Skin epidermis (tissue), 12 donors: ENCODE data around the gene GMEB2.
"Not testable (repeated sequence)": the region's sequence is repeated elsewhere in the genome, so short reads cannot be mapped to it uniquely, and the experiment has no call there.

Experiments
- H3K27ac ChIP-seq, 21 experiments: fragments of 200-600 bp; sonication (generic) in 11 of 21; one replicate each; pipeline ENCODE4 v1.5.0; 2020; ENCODE audit warnings: mild to moderate bottlenecking in 3 of 21, inconsistent platforms in 2 of 21, moderate library complexity in 2 of 21
- H3K4me3 ChIP-seq, 7 experiments: fragments of 200-600 bp; sonication (generic) in 2 of 7; one replicate each; pipeline ENCODE4 v1.5.0; 2020; ENCODE audit warnings: inconsistent platforms in 2 of 7, mild to moderate bottlenecking in 2 of 7, moderate library complexity in 1 of 7

GMEB2 gene

DNA sequence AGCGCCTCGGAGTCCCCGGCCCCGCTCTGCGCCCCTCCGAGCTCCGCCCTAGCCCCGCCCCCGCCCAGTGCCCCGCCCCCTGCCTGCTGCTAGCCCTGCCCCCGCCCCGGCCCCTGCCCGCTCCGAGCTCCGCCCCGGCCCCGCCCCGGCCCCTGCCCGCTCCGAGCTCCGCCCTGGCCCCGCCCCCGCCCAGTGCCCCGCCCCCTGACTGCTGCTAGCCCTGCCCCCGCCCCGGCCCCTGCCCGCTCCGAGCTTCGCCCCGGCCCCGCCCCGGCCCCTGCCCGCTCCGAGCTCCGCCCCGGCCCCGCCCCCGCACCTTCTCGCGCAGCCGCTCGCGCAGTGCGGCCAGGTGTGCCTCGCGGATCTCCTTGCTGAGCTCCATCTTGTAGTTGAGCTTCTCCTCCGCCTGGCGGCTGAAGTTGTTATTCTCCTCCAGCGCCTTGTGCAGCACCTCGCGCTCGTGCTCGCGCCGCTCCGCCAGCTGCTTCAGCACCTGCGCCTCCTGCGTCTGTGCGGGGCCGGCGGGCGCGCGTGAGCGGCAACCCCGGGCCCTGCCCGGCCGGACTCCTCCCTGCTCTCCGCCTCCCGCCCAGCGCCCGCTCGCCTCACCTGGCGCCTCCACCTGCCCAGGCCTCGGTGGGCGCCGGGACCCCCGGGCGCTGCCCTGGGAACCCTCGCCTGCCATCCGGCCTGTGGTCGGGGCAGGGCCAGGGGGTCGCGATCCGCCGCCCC is 15.1 kb upstream of the GMEB2 start:
- Histone ChIP-seq H3K27ac (peak overlapping the region in 20 of 21 experiments; percentile 56 to 99 (median 84)), H3K4me3 (peak overlapping the region; percentile 41 to 66 (median 52))

DNA sequence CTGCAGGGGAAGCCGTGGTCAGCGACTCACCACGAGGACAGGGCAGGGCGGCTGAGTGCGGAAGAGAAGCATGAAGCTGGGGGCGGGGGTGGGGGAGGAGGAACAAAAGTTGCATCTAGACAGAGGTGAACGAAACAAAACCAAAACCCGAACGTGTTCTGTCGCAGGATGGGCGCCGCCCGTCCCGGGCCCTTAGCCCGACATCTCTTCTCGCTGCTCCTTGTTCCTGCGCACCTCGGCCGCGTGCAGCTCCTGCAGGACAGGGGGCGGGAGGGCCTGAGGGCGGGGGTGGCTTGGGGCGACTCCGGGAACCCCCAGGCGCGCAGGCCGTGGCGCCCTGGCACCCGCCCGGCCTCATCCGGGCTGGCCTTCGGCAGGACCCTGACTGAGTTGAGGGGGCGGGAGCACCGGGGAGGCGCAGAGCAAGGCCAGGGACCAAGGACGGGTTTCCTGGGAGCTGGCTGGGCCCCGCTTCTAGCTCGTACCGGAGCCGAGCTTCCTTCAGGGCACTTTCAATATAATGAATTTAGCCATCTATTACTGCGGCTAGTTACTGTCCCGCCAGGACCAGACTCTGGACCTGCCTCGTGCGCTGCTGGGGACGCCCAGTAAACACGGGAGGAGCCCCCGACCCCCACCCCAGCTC is 14.4 kb upstream of the GMEB2 start:
- peak overlapping the region in 20 of 21 experiments; percentile 56 to 99 (median 84) for H3K27ac ChIP-seq
- H3K4me3 ChIP-seq: peak overlapping the region; percentile 32 to 66 (median 51)

DNA sequence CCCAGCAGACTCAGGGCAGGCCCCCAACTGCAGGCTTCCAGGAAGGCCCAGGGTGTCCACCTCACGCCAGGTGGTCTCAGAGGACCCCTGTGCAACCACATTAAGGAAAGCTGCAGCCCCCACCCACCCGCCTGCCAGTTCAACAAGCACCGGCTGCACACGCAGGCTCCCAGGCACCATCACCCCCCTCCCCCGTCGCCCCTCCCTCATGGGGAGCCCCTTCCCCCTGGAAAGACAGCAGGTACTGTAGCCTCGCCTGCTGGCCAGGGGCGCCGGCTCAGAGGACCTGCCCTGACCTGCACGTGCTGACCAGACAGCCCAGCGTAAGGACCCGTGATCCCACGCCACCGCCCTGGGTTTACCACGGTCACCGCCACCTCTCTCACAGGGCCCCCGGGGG is 13.8 kb upstream of the GMEB2 start:
- peak overlapping the region in 20 of 21 experiments; percentile 14 to 99 (median 70) for H3K27ac ChIP-seq

DNA sequence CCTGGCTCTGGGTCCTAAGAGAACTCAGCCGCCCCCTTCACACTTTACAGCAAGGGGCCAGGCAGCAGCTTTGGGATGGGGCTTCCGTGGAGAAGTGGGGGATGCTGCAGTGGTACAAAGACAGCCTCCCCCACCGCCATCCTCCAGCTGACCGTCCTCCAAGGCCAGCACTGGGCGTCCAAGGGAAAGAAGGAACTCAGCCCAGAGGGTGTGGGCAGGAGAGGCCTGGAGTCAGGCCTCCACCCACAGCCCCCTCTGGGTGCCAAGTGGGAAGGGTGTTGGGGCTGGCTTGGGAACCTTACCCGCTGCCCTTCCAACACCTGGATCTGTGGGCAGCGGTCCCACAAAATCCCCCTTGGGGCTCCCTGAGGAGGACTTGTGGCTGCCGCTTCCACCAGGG is 13.2 kb upstream of the GMEB2 start:
- peak overlapping the region; percentile 1 to 66 (median 34) for H3K4me3 ChIP-seq

More for the DNA sequence above, 13.8 kb upstream of the GMEB2 start:
- H3K4me3 ChIP-seq: peak overlapping the region in 6 of 7 experiments; percentile 1 to 66 (median 42)

DNA sequence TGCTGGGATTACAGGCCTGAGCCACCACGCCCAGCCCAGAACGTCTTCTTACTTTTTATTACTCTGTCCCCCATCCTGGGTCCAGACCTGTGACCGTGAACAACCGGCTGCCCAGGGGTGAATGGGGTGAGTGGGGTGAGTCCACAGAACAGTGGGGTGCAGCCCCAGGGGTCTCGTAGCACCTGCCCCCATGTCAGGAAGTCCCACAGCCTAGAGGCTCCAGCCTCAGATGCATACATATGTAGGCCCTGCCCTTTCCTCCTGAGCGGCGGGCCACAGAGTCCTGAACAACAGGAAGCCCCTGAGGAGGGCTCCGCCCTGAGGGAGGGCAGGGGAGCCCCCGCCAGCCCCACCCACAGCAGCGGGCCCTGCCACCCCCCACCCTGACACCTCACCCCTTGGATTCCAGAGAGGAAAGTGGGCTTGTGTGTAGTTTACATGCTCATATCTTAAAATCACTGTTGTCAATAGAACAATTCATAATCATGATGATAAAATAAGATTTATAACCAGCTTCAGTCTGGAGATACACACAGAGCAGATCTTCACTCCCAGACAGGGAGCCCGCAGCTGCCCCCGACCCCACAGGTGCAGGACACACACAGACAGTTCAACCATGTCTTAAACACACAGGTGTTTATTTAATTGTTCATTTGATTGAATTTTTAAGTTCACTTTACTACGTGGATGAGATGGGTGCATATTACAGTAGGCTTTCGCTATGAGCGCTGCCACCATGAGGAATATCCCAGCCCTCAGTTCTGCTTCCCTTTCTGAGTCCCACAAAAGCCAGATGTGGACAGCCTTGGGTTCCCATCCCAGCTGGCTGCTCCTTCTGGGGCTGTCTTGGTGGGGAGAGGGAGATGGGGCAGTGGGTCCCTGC is 12.4 kb upstream of the GMEB2 start:
- H3K27ac ChIP-seq: peak overlapping the region in 20 of 21 experiments; percentile 9 to 99 (median 70)

More for the DNA sequence above, 13.2 kb upstream of the GMEB2 start:
- H3K27ac ChIP-seq: peak overlapping the region in 20 of 21 experiments; percentile 29 to 99 (median 70)

DNA sequence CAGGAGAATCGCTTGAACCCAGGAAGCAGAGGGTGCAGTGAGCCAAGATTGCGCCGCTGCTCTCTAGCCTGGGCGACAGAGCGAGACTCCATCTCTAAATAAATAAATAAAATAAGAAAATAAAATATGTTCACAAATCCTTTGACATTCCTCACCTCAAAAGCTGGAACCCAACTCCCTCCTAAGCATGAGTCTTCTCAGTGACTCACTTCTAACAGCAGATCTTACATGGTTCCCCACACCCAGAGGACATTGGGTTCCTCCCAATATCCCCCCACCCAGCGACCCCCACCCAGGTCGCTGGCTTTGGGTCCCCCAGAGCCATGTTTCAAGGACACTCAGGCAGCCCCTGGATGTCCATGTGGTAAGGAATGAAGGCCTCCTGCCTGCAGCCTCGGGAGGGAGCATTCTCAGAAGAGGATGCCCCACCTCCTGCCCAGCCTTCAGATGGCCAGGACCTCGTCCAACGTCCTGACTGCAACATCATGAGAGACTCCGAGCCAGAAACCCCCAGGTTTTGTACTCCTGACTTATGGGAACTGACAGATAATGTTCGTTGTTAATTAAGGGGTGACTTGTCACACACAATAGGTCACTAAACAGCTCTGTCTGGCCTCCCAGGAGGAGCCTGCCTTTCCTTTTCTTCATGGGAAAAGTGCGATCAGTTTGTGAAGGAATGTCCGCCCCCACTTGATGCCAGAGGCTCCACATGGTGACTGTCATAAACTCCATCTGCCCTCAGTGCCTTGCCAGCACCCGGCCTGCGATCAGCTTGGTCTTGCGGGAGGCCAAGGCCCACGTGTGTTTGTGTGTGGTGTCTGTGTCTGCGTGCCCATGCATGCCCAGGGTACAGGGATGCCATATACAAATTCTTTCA is 10.1 kb upstream of the GMEB2 start:
- H3K27ac ChIP-seq: peak overlapping the region in 12 of 21 experiments; percentile 19 to 93 (median 48)

More for the DNA sequence above, 12.4 kb upstream of the GMEB2 start:
- peak overlapping the region in 6 of 7 experiments; percentile 1 to 66 (median 42) for H3K4me3 ChIP-seq

DNA sequence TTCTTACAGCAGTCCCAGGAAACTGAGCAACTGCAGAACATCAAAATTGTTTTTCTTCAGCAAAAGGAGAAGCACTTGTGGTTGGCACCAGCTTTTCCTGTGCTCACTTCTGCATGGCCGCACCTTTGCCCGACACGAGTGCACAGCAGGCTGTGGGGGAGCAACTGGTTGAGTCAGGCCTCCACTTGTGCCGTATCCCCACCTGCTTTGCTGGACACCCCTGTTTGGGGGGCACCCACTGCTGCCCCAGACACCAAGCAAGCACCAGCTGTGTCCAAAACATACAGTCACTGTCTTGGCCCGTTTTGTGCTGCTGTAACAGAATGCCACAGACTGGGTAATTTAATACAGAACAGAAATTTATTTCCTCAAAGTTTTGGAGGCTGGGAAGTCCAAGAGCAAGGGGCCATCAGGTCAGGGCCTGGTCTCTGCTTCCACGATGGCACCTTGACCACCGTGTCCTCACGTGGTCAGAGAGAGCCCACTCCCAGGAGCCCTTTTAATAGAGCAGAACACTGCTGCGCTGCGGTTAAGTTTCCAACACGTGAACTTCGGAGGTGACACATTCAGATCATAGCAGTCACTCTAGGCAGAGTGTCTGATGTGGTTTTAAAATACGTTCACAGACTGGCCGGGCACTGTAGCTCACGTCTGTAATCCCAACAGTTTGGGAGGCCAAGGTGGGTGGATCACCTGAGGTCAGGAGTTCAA is 8.7 kb upstream of the GMEB2 start:
- peak overlapping the region in 14 of 21 experiments; percentile 23 to 93 (median 74) for H3K27ac ChIP-seq

More for the DNA sequence above, 10.1 kb upstream of the GMEB2 start:
- no peak overlapping the region for H3K4me3 ChIP-seq

DNA sequence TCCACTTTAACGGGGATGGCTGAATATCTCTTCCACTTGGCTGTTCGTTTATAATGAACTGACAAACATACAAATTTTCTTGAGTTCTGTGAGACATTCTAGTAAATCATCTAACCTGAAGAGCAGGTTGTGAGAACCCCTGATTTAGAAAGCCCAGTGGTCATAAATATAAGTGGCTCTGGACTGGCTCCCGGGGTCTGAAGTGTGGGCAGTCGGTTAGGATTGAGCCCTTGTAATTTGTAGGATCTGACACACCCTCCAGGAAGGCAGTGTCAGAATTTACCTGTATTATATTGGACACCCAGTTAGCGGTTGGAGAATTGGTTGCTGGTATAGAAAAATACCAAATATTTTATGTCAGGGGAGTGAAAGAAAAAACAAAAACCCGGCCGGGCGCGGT is 6.8 kb upstream of the GMEB2 start:
- H3K4me3 ChIP-seq: no peak overlapping the region
- peak overlapping the region in 8 of 21 experiments; percentile 3 to 72 (median 31) for H3K27ac ChIP-seq

More for the DNA sequence above, 8.7 kb upstream of the GMEB2 start:
- no peak overlapping the region for H3K4me3 ChIP-seq

DNA sequence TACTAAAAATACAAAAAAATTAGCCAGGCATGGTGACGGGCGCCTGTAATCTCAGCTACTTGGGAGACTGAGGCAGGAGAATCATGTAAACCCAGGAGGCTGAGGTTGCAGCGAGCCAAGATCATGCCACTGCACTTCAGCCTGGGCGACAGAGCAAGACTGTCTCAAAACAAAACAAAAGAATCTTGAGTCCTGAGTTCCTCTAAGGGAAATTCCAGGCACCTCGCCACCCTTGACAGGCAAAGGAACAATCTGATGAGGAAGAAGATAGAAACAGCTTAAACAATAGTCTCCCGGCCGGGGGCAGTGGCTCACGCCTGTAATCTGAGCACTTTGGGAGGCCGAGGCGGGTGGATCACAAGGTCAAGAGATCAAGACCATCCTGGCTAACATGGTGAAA is 4.5 kb upstream of the GMEB2 start:
- H3K27ac ChIP-seq: peak overlapping the region in 5 of 21 experiments; percentile 14 to 72 (median 34)
- H3K4me3 ChIP-seq: not testable (repeated sequence)

DNA sequence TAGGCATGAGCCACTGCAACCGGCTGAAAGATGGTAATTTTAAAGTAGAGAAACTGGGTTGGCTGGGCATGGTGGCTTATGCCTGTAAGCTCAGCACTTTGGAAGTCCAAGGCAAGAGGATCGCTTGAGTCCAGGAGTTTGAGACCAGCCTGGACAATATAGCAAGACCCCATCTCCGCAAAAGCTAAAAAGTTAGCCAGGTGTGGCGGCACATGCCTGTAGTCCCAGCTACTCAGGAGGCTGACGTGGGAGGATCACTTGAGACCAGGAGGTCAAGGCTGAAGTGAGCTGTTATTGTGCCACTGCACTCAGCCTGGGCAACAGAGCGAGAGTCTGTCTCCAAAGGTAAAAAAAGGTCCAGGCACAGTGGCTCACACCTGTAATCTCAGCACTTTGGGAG is 4.1 kb upstream of the GMEB2 start:
- H3K27ac ChIP-seq: peak overlapping the region in 5 of 21 experiments; percentile 14 to 72 (median 34)
- H3K4me3 ChIP-seq: not testable (repeated sequence)

DNA sequence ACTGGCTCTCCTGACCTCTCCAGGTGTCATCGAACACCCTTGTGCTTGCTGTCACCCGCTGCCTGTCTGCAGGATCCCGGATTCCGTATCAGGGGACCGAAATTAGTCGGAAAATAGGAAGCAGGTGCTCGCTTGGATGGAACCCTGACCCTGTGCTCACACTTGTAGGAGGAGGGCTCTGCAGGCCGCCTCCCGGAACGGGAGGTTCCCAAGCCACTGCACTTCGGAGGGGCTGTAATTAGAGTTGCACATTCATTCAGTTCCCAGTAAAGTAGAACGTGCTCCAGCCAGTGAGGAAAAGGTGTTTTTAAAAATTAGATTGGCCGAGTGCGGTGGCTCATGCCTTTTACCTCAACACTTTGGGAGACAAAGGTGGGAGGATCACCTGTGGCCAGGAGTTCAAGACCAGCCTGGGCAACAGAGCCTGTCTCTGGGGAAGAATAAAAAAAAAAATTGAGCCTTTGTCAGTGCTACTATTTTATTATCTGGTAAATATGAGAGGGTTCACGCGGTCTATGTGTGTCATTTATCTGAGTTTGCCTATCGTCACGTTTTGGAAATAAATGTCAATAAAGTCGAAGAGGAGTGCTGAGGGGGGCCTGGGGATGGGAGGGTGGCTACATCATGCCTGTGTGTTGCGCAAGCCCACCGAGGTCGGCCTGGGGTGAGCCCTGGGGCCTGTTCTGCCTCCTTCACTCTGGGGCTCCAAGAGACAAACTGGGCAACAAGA is 1.5 kb upstream of the GMEB2 start:
- peak overlapping the region; percentile 71 to 99 (median 92) for H3K4me3 ChIP-seq
- peak overlapping the region in 20 of 21 experiments; percentile 85 to 100 (median 98) for H3K27ac ChIP-seq

DNA sequence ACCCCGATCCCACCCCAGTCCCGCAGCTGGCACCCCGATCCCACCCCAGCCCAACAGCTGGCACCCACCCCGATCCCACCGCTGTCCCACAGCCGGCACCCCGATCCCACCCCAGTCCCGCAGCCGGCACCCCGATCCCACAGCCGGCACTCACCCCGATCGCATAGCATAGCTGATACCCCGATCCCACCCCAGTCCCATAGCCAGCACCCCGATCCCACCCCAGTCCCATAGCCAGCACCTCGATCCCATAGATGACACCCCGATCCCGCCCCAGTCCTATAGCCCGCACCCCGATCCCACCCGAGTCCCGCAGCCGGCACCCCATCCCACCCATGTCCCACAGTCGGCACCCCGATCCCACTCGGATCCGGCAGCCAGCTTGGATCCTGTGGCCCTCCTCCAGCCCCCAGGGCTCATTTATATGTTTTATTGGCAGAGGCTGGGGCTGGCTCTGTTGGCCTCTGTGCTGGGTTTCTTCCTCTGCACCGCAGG is 897 bp upstream of the GMEB2 start:
- H3K27ac ChIP-seq: peak overlapping the region; percentile 24 to 100 (median 98)
- peak overlapping the region; percentile 71 to 99 (median 92) for H3K4me3 ChIP-seq

DNA sequence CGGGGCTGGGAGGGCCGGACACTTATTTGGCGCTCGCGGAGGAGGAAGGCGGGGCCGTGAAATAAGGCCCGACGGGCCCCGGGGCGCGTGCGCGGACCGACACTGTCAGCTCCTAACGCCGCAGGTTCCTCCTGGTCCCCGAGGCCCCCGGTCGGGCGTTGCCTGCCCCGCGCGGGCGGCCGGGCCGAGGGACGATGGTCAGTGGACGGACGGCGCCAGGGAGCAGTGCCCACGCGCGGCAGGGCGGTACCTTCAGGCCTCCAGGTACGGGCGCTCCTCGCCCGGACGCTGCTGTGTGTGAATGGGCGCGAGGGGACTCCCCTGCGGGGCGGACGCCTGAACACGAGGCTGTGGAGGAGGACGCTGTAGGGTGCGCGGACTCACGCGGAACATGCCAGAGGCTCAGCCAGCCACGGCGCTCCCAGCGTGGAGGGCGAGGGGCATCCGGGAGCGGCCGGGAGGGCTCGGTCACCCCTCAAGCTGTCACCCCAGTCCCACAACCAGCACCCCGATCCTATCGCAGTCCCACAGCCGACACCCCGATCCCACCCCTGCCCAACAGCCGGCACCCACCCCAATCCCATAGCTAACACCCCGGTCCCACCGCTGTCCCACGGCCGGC is 339 bp upstream of the GMEB2 start:
- Histone ChIP-seq H3K4me3 (peak overlapping the region; percentile 71 to 99 (median 92)), H3K27ac (peak overlapping the region; percentile 24 to 100 (median 98))

DNA sequence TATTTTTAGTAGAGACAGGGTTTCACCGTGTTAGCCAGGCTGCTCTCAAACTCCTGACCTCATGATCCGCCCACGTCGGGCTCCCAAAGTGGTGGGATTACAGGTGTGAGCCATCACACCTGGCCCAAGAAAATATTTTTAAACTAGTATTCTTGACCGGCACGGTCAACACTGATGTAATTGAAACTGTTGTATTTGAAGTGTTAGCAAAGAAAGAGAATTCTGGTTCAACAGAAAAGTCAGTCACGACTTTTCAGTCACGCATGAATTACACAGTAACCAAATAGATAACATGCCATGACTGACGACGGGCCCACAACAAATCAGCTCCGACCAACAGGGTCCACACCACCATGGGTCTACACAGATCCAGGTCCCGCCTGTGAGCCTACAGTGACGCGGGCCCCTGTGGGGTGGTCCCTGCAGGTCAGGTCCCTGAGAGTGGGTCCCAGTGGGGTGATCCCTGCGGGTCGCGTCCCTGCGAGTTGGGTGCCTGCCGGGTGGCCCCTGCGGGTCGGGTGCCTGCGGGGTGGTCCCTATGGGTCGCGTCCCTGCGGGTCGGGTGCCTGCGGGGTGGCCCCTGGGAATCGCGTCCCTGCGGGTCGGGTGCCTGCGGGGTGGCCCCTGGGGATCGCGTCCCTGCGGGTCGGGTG is 1.0 kb downstream of the GMEB2 start:
- Histone ChIP-seq H3K4me3 (peak overlapping the region; percentile 73 to 96 (median 91)), H3K27ac (peak overlapping the region; percentile 97 to 100 (median 98))

DNA sequence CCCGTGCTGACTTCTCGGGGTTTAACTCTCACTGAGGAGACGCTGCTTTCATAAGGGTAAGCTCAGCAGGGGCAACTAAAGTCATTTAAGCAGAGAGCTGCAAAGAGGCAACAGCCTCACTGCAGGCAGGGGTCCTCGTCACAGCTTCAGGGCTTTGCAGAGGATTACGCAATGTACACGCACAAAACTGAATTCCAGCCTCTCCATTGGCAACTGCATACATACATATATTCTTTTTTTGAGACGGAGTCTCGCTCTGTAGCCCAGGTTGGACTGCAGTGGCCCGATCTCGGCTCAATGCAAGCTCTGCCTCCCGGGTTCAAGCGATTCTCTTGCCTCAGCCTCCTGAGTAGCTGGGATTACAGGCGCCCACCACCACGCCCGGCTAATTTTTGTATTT is 2.4 kb downstream of the GMEB2 start:
- no peak overlapping the region for H3K4me3 ChIP-seq
- no peak overlapping the region for H3K27ac ChIP-seq

DNA sequence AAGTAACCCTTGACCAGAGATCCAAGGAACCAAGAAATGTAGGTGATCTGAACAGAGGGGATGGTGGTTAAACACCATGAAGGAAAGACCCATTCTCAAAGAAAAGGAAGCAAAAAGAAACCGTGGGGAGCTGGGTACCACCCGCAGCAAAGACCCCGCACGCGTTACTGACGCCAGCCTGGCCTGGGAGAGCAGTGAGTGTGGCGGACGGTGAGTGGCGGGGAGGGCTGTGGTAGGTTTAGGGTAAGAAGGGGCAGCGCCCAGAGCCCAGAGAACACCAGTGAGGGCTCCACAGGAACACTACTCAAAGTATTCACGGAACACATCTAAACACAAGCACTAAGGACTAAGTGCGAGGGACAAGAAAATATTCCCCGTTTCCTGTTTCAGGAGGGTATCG is 4.2 kb downstream of the GMEB2 start:
- Histone ChIP-seq H3K27ac (no peak overlapping the region), H3K4me3 (no peak overlapping the region)
